ENCODE measurements around the gene SLC35C1. TPM values are rescaled to one million over a fixed set of nuclear protein-coding genes. Genes with fewer than 3 reads are reported as not detected.
A peak's percentile ranks its signal among the peaks of the same experiment; 100 is the strongest.

Gene SLC35C1
- total and polyA plus RNA-seq, 2 of the 8 experiments (the other 6 are each of a cell fraction or from before 2014, with no cell fraction given) = 4.6 to 10.6 TPM

DNA sequence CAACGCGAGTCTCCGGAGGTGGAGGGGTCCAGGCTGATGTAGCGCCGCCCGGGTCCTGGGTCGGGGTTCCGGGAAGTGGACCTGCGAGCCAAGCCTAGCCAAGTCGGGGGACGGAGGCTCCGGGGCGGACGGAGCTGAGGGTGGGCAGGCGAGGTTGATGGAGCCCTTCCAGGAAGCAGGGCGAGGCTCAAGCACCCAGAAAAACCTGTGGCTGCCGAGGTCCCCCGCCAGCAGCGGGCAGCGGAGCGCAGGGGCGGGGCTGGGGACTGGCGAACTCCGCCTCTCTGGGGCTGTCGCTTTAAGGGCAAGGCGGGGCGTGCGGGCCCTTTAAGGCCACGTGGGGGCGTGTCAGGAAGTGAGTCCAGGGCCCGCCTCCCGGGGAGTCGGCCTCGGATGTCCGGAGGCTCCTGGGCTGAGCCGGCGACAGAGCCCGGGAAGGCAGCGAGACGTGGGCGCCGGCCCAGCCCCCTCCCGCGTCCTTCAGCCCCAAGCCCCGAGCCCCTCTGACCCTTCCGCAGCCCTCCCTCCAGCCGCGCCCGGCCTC lies at the start of gene SLC35C1 (continued):
- TF ChIP-seq KDM4A (IDR thresholded peaks at IDR 0.05; ENCODE audit: low read depth, low read length, severe bottlenecking) (peak; percentile 75), SIN3A (conservative IDR thresholded peaks at IDR 0.05 in 1 of 2, IDR thresholded peaks at IDR 0.05 in 1 of 2; ENCODE audit: low read depth in 1 of 2, low read length in 2 of 2) (peak; percentile 86 to 89; a peak in 3 of 4 replicates), RBBP5 (IDR thresholded peaks at IDR 0.05; ENCODE audit: borderline replicate concordance, low read depth, low read length) (no peak), TAF1 (IDR thresholded peaks at IDR 0.05; ENCODE audit: low read depth, low read length) (peak; percentile 35), SP1 (IDR thresholded peaks at IDR 0.05; ENCODE audit: low read depth, low read length) (peak; percentile 35; the same call in 1 of the 2 replicates)
- TF ChIP-seq, protein P1, sequence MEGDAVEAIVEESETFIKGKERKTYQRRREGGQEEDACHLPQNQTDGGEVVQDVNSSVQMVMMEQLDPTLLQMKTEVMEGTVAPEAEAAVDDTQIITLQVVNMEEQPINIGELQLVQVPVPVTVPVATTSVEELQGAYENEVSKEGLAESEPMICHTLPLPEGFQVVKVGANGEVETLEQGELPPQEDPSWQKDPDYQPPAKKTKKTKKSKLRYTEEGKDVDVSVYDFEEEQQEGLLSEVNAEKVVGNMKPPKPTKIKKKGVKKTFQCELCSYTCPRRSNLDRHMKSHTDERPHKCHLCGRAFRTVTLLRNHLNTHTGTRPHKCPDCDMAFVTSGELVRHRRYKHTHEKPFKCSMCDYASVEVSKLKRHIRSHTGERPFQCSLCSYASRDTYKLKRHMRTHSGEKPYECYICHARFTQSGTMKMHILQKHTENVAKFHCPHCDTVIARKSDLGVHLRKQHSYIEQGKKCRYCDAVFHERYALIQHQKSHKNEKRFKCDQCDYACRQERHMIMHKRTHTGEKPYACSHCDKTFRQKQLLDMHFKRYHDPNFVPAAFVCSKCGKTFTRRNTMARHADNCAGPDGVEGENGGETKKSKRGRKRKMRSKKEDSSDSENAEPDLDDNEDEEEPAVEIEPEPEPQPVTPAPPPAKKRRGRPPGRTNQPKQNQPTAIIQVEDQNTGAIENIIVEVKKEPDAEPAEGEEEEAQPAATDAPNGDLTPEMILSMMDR (IDR thresholded peaks at IDR 0.05; ENCODE audit: control extremely low read depth in 1 of 3, insufficient read depth in 1 of 3, low read depth in 1 of 3, low read length in 3 of 3) = peak in 1 of 3 experiments; percentile 18; a peak in 1 of 4 replicates

Data from H1 (cell line).